Uterus (tissue), 2 donors: ENCODE measurements around the gene NCOA5.

Source experiments
- POLR2A ChIP-seq, 2 donors: fragments of 450-650 bp; IDR thresholded peaks; one replicate each; pipeline ENCODE4 v1.6.1; 2016; ENCODE audit warnings: antibody characterized with exemption in 2 of 2, mild to moderate bottlenecking in 1 of 2, moderate library complexity in 1 of 2
- TF ChIP-seq, protein P1 (sequence below), 4 experiments: fragments of 200-600 bp in 2 of 4; fragments of 450-650 bp in 2 of 4; sonication (generic) in 2 of 4; IDR thresholded peaks; one replicate each; pipeline ENCODE4 v1.5.1; 2016 to 2019; ENCODE audit warnings: antibody characterized with exemption in 4 of 4, mild to moderate bottlenecking in 2 of 4, moderate library complexity in 1 of 4

DNA sequence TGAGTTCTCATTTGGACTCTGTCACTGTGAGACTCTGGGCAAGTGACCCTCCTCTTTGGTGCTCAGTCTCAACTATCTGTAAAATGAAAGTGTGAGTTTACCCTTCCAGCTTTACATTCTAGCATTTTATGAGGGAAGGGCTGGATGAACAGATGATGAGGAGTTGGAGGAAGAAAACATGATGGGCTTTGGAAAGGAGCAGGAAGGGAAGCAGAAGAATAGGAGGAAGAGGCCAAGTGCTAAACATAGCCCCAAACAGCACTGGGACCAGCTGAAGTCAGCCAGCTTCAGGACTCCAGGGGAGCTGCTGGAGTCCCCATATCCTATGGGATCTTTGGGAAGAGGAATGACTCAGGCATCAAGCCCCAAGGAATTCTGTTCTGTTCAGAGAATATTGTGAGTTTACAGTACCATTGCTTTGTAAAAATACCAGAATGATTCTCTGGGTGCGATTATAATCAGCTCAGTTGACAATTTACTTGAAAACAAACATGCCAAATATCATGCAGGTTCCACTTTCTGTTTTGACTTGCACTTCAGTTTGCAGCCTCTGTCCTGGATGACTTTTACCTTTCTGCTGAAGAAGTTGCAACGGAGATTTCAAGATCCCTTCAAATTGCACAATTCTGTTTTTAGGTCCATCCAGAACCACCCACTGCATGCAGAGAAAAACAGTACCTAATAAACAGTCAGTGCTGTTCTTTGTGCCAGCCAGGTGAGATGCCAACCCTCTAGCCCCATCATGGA, 31.6 kb upstream of the NCOA5 start:
- TF ChIP-seq, protein P1, sequence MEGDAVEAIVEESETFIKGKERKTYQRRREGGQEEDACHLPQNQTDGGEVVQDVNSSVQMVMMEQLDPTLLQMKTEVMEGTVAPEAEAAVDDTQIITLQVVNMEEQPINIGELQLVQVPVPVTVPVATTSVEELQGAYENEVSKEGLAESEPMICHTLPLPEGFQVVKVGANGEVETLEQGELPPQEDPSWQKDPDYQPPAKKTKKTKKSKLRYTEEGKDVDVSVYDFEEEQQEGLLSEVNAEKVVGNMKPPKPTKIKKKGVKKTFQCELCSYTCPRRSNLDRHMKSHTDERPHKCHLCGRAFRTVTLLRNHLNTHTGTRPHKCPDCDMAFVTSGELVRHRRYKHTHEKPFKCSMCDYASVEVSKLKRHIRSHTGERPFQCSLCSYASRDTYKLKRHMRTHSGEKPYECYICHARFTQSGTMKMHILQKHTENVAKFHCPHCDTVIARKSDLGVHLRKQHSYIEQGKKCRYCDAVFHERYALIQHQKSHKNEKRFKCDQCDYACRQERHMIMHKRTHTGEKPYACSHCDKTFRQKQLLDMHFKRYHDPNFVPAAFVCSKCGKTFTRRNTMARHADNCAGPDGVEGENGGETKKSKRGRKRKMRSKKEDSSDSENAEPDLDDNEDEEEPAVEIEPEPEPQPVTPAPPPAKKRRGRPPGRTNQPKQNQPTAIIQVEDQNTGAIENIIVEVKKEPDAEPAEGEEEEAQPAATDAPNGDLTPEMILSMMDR (IDR thresholded peaks at IDR 0.05) = no peak
- no peak for TF ChIP-seq POLR2A (IDR thresholded peaks at IDR 0.05)
